ENCODE results near the gene RIMKLB.

Gene RIMKLB

GRCh38 chr12:8821591-8821990, 123.8 kb downstream of the RIMKLB start:
- no peak for ATAC-seq
- no peak for TF ChIP-seq ZNF70 (CRISPR knock-in tag; IDR thresholded peaks at IDR 0.05)
- no peak for TF ChIP-seq ZNF8 (CRISPR knock-in tag; IDR thresholded peaks at IDR 0.05)
- TF ChIP-seq OSR1 (CRISPR knock-in tag; IDR thresholded peaks at IDR 0.05), result no peak
- TF ChIP-seq RARB (CRISPR knock-in tag; IDR thresholded peaks at IDR 0.05), result no peak
- no peak for TF ChIP-seq TCF4 (CRISPR knock-in tag; IDR thresholded peaks at IDR 0.05; ENCODE audit: borderline replicate concordance)
- no peak for TF ChIP-seq TSHZ2 (CRISPR knock-in tag; IDR thresholded peaks at IDR 0.05)
- no peak for TF ChIP-seq BACH2 (CRISPR knock-in tag; IDR thresholded peaks at IDR 0.05; ENCODE audit: borderline replicate concordance)
- no peak for TF ChIP-seq PATZ1 (CRISPR knock-in tag; IDR thresholded peaks at IDR 0.05; ENCODE audit: borderline replicate concordance)
- no peak for TF ChIP-seq PPARA (CRISPR knock-in tag; IDR thresholded peaks at IDR 0.05; ENCODE audit: borderline replicate concordance)
- no peak for TF ChIP-seq CSDC2 (CRISPR knock-in tag; IDR thresholded peaks at IDR 0.05)
- TF ChIP-seq ZNF565 (CRISPR knock-in tag; conservative IDR thresholded peaks at IDR 0.05; ENCODE audit: low read depth), result no peak
- TF ChIP-seq GLIS3 (CRISPR knock-in tag; IDR thresholded peaks at IDR 0.05), result no peak
- TF ChIP-seq SNAI2 (CRISPR knock-in tag; IDR thresholded peaks at IDR 0.05), result no peak
- TF ChIP-seq ZFP30 (CRISPR knock-in tag; IDR thresholded peaks at IDR 0.05), result no peak
- TF ChIP-seq ESRRG (CRISPR knock-in tag; IDR thresholded peaks at IDR 0.05), result no peak
- TF ChIP-seq TOX (CRISPR knock-in tag; IDR thresholded peaks at IDR 0.05; ENCODE audit: borderline replicate concordance), result no peak
- TF ChIP-seq ZC3H10 (CRISPR knock-in tag; IDR thresholded peaks at IDR 0.05), result no peak
- no peak for TF ChIP-seq POU6F1 (CRISPR knock-in tag; IDR thresholded peaks at IDR 0.05; ENCODE audit: borderline replicate concordance, low read depth)
- TF ChIP-seq ZFP3 (CRISPR knock-in tag; IDR thresholded peaks at IDR 0.05), result no peak
- no peak for TF ChIP-seq CREB5 (CRISPR knock-in tag; IDR thresholded peaks at IDR 0.05; ENCODE audit: low read depth)

GRCh38 chr12:8822298-8822697, 124.5 kb downstream of the RIMKLB start, which contains the start of gene A2ML1:
Gene A2ML1 (plus strand): TSS chr12:8822621. CDS start chr12:8822652, 31 bp downstream.
- TF ChIP-seq TSHZ2 (CRISPR knock-in tag; IDR thresholded peaks at IDR 0.05) (no peak), SNAI2 (CRISPR knock-in tag; IDR thresholded peaks at IDR 0.05) (no peak), PPARA (CRISPR knock-in tag; IDR thresholded peaks at IDR 0.05; ENCODE audit: borderline replicate concordance) (no peak), ISL1 (CRISPR knock-in tag; IDR thresholded peaks at IDR 0.05) (no peak), GLIS3 (CRISPR knock-in tag; IDR thresholded peaks at IDR 0.05) (no peak), POU6F1 (CRISPR knock-in tag; IDR thresholded peaks at IDR 0.05; ENCODE audit: borderline replicate concordance, low read depth) (no peak), ZNF70 (CRISPR knock-in tag; IDR thresholded peaks at IDR 0.05) (no peak), CREB5 (CRISPR knock-in tag; IDR thresholded peaks at IDR 0.05; ENCODE audit: low read depth) (no peak), ZFP3 (CRISPR knock-in tag; IDR thresholded peaks at IDR 0.05) (no peak), RARB (CRISPR knock-in tag; IDR thresholded peaks at IDR 0.05) (no peak)
- ATAC-seq, result no peak
